Neuronal stem cell (in vitro differentiated cells): ENCODE measurements around the gene C12orf42.

ENCODE experiments used
- DNase-seq: peaks from one replicate; pipeline ENCODE4 v3.0.0-alpha.2; 2013; ENCODE audit warnings: low spot score
- H2AFZ ChIP-seq: one replicate; pipeline ENCODE4 v1.6.1; 2013; ENCODE audit warnings: mild to moderate bottlenecking, low read length, inconsistent platforms
- H2AK5ac ChIP-seq: 2 replicates; pipeline ENCODE4 v1.6.1; 2013; ENCODE audit warnings: low read depth, mild to moderate bottlenecking, inconsistent platforms, low read length, moderate library complexity, mixed read lengths
- H2BK120ac ChIP-seq: 2 replicates; pipeline ENCODE4 v1.6.1; 2013; ENCODE audit warnings: low read depth, mild to moderate bottlenecking, inconsistent platforms, low read length, moderate library complexity, mixed read lengths
- H2BK12ac ChIP-seq: one replicate; pipeline ENCODE4 v1.6.1; 2013; ENCODE audit warnings: low read length, inconsistent platforms
- H2BK15ac ChIP-seq: 2 replicates; pipeline ENCODE4 v1.6.1; 2013; ENCODE audit warnings: mild to moderate bottlenecking, low read length, inconsistent platforms, mixed read lengths
- H2BK5ac ChIP-seq: one replicate; pipeline ENCODE4 v1.6.1; 2013; ENCODE audit warnings: inconsistent platforms, mild to moderate bottlenecking, low read length, moderate library complexity
- H3K14ac ChIP-seq: one replicate; pipeline ENCODE4 v1.6.1; 2013; ENCODE audit warnings: low read length, inconsistent platforms
- H3K18ac ChIP-seq: 2 replicates; pipeline ENCODE4 v1.6.1; 2013; ENCODE audit warnings: low read length, inconsistent platforms
- H3K23ac ChIP-seq: 2 replicates; pipeline ENCODE4 v1.6.1; 2013; ENCODE audit warnings: low read depth, mild to moderate bottlenecking, mixed read lengths, low read length, inconsistent platforms; ENCODE audit not compliant: poor library complexity
- H3K27ac ChIP-seq: replicated peaks from 3 replicates; pipeline ENCODE4 v1.5.1; 2013; ENCODE audit warnings: low read length, inconsistent platforms
- H3K27me3 ChIP-seq, 3 experiments: 2 replicates each; pipeline ENCODE4 v1.6.1; 2013; ENCODE audit warnings: low read length in 3 of 3, mild to moderate bottlenecking in 2 of 3, inconsistent platforms in 1 of 3, low read depth in 1 of 3, mixed read lengths in 1 of 3, moderate library complexity in 1 of 3; ENCODE audit not compliant: control insufficient read depth in 3 of 3, insufficient read depth in 3 of 3
- H3K36me3 ChIP-seq, 2 donors: replicated peaks in 1 of 2; 2 replicates each; pipeline ENCODE4 v1.6.1; 2013; ENCODE audit warnings: low read length in 2 of 2; ENCODE audit not compliant: control insufficient read depth in 2 of 2, insufficient read depth in 2 of 2
- H3K4ac ChIP-seq: 2 replicates; pipeline ENCODE4 v1.6.1; 2013; ENCODE audit warnings: inconsistent platforms, mild to moderate bottlenecking, low read length, moderate library complexity
- H3K4me1 ChIP-seq, 2 donors: 1 replicate in 1 of 2; 2 replicates in 1 of 2; pipeline ENCODE4 v1.6.1; 2013; ENCODE audit warnings: low read length in 2 of 2, low read depth in 1 of 2; ENCODE audit not compliant: control insufficient read depth in 2 of 2, insufficient read depth in 1 of 2
- H3K4me2 ChIP-seq: one replicate; pipeline ENCODE4 v1.6.1; 2013; ENCODE audit warnings: mild to moderate bottlenecking, low read length, inconsistent platforms; ENCODE audit not compliant: insufficient read depth, poor library complexity, severe bottlenecking
- H3K4me3 ChIP-seq, 2 donors: 2 replicates each; pipeline ENCODE4 v1.5.1; 2013; ENCODE audit warnings: low read length in 2 of 2, mild to moderate bottlenecking in 2 of 2, inconsistent platforms in 1 of 2, moderate library complexity in 1 of 2
- H3K79me1 ChIP-seq: one replicate; pipeline ENCODE4 v1.6.1; 2013; ENCODE audit warnings: low read depth, mild to moderate bottlenecking, inconsistent platforms, low read length, moderate library complexity
- H3K9ac ChIP-seq: one replicate; pipeline ENCODE4 v1.6.1; 2013; ENCODE audit warnings: mild to moderate bottlenecking, low read depth, low read length, inconsistent platforms; ENCODE audit not compliant: poor library complexity
- H3K9me3 ChIP-seq, 2 donors: replicated peaks in 1 of 2; 2 replicates each; pipeline versions ENCODE3 to v1.6.1; 2013; ENCODE audit warnings: low read length in 2 of 2, mild to moderate bottlenecking in 2 of 2, inconsistent platforms in 1 of 2, low read depth in 1 of 2, mixed read lengths in 1 of 2, moderate library complexity in 1 of 2; ENCODE audit not compliant: control insufficient read depth in 2 of 2, insufficient read depth in 1 of 2
- H4K8ac ChIP-seq: one replicate; pipeline ENCODE4 v1.6.1; 2013; ENCODE audit warnings: low read depth, mild to moderate bottlenecking, inconsistent platforms, low read length, moderate library complexity
- H4K91ac ChIP-seq: one replicate; pipeline ENCODE4 v1.6.1; 2013; ENCODE audit warnings: low read length, low read depth, mild to moderate bottlenecking, inconsistent platforms; ENCODE audit not compliant: poor library complexity
- WGBS, 2 donors: extraction: QIAGEN DNeasy Blood & Tissue Kit; methylation state at CpG; one replicate each; pipeline ENCODE4 v1.1.7; 2013; ENCODE audit warnings: missing lambda C conversion rate in 2 of 2, mixed read lengths in 1 of 2; ENCODE audit not compliant: insufficient read length in 2 of 2, insufficient replicate concordance in 1 of 2; ENCODE audit errors: extremely low coverage in 2 of 2; 5-methylcytosine and 5-hydroxymethylcytosine counted together

Gene C12orf42

GRCh38 chr12:103373088-103373523, 122.7 kb downstream of the C12orf42 start:
- Histone ChIP-seq H4K91ac (no peak overlapping the region), H3K27ac (no peak overlapping the region), H2BK5ac (no peak overlapping the region), H3K18ac (no peak overlapping the region), H3K79me1 (no peaks in the 10 kb centered on the region), H3K23ac (no peak overlapping the region), H3K9ac (no peak overlapping the region), H3K4me3 (no peak overlapping the region), H2BK120ac (no peak overlapping the region), H3K36me3 (no peaks in the 10 kb centered on the region), H2BK15ac (no peak overlapping the region), H3K4me2 (no peak overlapping the region), H3K27me3 (no peaks in the 10 kb centered on the region), H3K14ac (no peak overlapping the region), H3K4me1 (no peaks in the 10 kb centered on the region), H2BK12ac (no peak overlapping the region), H3K9me3 (no peaks in the 10 kb centered on the region), H2AFZ (no peak overlapping the region), H4K8ac (no peak overlapping the region), H3K4ac (no peak overlapping the region), H2AK5ac (no peak overlapping the region)
- WGBS, 2 donors = no CpG with 5 or more reads among the region's 4 CpGs
- no peak for DNase-seq

- H2AK5ac ChIP-seq = no peak overlapping the region
- no peak overlapping the region for H2BK15ac ChIP-seq
- H3K27me3 ChIP-seq = no peaks in the 10 kb centered on the region
- no peak overlapping the region for H2AFZ ChIP-seq
- H3K9ac ChIP-seq = no peak overlapping the region
- no peak overlapping the region for H2BK120ac ChIP-seq
- no peak overlapping the region for H3K4me3 ChIP-seq
- no peak for DNase-seq
- no peaks in the 10 kb centered on the region for H3K36me3 ChIP-seq
- H2BK12ac ChIP-seq = no peak overlapping the region
- H4K8ac ChIP-seq = no peak overlapping the region
- no peaks in the 10 kb centered on the region for H3K79me1 ChIP-seq
- WGBS, 2 donors = no CpG with 5 or more reads among the region's 1 CpG
- H3K4ac ChIP-seq = no peak overlapping the region
- H3K14ac ChIP-seq = no peak overlapping the region
- no peak overlapping the region for H2BK5ac ChIP-seq
- no peak overlapping the region for H4K91ac ChIP-seq
- H3K4me2 ChIP-seq = no peak overlapping the region
- H3K23ac ChIP-seq = no peak overlapping the region
- no peak overlapping the region for H3K18ac ChIP-seq
- no peaks in the 10 kb centered on the region for H3K9me3 ChIP-seq
- no peak overlapping the region for H3K27ac ChIP-seq
- no peaks in the 10 kb centered on the region for H3K4me1 ChIP-seq
Observed at GRCh38 chr12:103369929-103370328, 125.8 kb downstream of the C12orf42 start.

- no CpG with 5 or more reads among the region's 1 CpG for WGBS, 2 donors
- no peak overlapping the region for H3K9ac ChIP-seq
- H4K8ac ChIP-seq = no peak overlapping the region
- no peak overlapping the region for H2BK120ac ChIP-seq
- no peak overlapping the region for H3K27ac ChIP-seq
- no peak overlapping the region for H2BK15ac ChIP-seq
- no peak overlapping the region for H3K4ac ChIP-seq
- H3K4me1 ChIP-seq = no peaks in the 10 kb centered on the region
- no peaks in the 10 kb centered on the region for H3K79me1 ChIP-seq
- no peaks in the 10 kb centered on the region for H3K9me3 ChIP-seq
- H2BK12ac ChIP-seq = no peak overlapping the region
- no peak overlapping the region for H2AFZ ChIP-seq
- no peak overlapping the region for H3K18ac ChIP-seq
- H3K23ac ChIP-seq = no peak overlapping the region
- H3K14ac ChIP-seq = no peak overlapping the region
- no peaks in the 10 kb centered on the region for H3K36me3 ChIP-seq
- no peaks in the 10 kb centered on the region for H3K27me3 ChIP-seq
- no peak overlapping the region for H2AK5ac ChIP-seq
- H3K4me2 ChIP-seq = no peak overlapping the region
- DNase-seq = no peak
- H4K91ac ChIP-seq = no peak overlapping the region
- H3K4me3 ChIP-seq = no peak overlapping the region
- H2BK5ac ChIP-seq = no peak overlapping the region
Observed at GRCh38 chr12:103368167-103368566, 127.6 kb downstream of the C12orf42 start.

- Histone ChIP-seq H3K4me3 (no peak overlapping the region), H2BK120ac (no peak overlapping the region), H3K4me1 (peaks cover 0 to 10% of the 10 kb centered on the region in 2 donors), H3K27me3 (no peaks in the 10 kb centered on the region), H3K79me1 (no peaks in the 10 kb centered on the region), H3K4me2 (no peak overlapping the region), H3K23ac (no peak overlapping the region), H3K9ac (no peak overlapping the region), H3K18ac (no peak overlapping the region), H4K8ac (no peak overlapping the region), H2AFZ (no peak overlapping the region), H2AK5ac (no peak overlapping the region), H3K36me3 (no peaks in the 10 kb centered on the region), H2BK5ac (no peak overlapping the region), H4K91ac (no peak overlapping the region), H3K14ac (no peak overlapping the region), H3K9me3 (no peaks in the 10 kb centered on the region), H2BK15ac (no peak overlapping the region), H3K4ac (no peak overlapping the region), H2BK12ac (no peak overlapping the region), H3K27ac (no peak overlapping the region)
- no peak for DNase-seq
- 100% methylated on average over 1 of the region's 2 CpGs; no CpG with 5 or more reads in 1 of the 2 donors for WGBS, 2 donors
Observed at GRCh38 chr12:103354403-103354802, 141.4 kb downstream of the C12orf42 start.
